Right lobe of liver (tissue), 4 donors: Measurements from ENCODE around the gene MAB21L1.

Experiments used
- CTCF ChIP-seq, 4 donors: fragments of 200-600 bp in 3 of 4; fragments of 450-650 bp in 1 of 4; IDR thresholded peaks; one replicate each; pipeline versions ENCODE4 v1.5.1 to v1.8.0; 2016 to 2022; ENCODE audit warnings: antibody characterized with exemption in 4 of 4, mild to moderate bottlenecking in 2 of 4
- POLR2A ChIP-seq: fragments of 450-650 bp; IDR thresholded peaks from one replicate; pipeline ENCODE4 v1.6.1; 2017; ENCODE audit warnings: antibody characterized with exemption, mild to moderate bottlenecking
- donor health status: DM: no; HTN: no; CAD: no.
- donor health status: DM: no; HTN: no; CAD: no.
- donor health status: DM: no; HTN: yes; CAD: no.

GRCh38 chr13:35470671-35471661 lies 5.5 kb downstream of the MAB21L1 start:
- TF ChIP-seq POLR2A (no peak), CTCF (IDR thresholded peaks at IDR 0.05) (no peak)
